GM18858 (cell line): ENCODE data around the gene BRAT1.

Experiments used
- ATAC-seq: cut with Tn5 transposase; IDR thresholded peaks from one replicate; pipeline ENCODE4 v1.9.1; 2021; ENCODE audit not compliant: unreplicated experiment

Gene BRAT1

DNA sequence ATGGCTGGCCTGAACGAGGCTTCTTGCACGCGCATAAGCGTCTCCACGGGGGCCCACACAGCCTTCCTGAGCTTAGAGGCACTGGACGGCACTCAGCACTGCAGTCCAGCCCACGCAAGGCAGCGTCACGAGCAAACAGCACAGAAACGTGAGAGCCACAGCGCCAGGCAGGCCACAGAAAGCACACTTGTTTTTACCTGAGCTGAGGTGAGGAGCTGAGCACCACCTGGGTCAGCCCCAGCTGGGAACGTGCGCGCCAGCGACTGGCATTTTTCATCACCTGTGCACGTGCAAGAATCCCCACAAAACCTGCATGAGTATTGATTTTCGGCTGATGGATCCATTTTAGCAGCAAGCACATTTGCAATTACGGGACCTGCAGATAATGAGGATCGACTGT is 30.1 kb upstream of the BRAT1 start:
- no peak for ATAC-seq

DNA sequence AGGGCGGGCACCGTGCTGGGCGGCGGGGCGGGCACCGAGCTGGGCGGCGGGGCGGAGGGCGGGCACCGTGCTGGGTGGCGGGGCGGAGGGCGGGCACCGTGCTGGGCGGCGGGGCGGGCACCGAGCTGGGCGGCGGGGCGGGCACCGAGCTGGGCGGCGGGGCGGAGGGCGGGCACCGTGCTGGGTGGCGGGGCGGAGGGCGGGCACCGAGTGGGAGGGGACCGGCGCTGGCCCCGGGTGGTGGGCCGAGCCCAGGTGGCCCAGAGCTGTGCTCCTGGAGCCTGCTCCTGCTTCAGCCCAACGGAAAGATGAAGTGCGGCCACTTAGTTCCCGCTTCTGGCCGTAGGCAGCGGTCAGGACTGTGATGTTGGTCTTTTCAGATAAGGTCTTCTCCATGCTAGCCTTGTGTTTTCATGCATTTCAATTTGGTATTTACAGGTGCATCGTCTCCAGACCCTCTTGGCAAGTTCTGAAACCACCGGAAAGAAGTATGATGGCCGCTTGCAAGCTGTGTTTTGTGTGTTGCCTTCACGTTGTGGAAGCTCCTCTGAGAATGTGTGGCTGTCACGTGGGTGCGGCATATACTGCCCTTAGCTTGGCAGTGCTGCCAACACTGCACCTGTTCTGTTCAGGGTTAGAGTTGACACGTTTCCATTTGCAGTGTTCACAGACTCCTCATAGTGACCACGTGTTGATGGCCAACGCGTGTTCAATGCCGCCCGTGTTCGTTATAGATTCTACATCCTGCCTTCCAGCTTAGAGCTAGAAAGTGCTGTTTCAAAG is 28.7 kb upstream of the BRAT1 start:
- no peak for ATAC-seq

DNA sequence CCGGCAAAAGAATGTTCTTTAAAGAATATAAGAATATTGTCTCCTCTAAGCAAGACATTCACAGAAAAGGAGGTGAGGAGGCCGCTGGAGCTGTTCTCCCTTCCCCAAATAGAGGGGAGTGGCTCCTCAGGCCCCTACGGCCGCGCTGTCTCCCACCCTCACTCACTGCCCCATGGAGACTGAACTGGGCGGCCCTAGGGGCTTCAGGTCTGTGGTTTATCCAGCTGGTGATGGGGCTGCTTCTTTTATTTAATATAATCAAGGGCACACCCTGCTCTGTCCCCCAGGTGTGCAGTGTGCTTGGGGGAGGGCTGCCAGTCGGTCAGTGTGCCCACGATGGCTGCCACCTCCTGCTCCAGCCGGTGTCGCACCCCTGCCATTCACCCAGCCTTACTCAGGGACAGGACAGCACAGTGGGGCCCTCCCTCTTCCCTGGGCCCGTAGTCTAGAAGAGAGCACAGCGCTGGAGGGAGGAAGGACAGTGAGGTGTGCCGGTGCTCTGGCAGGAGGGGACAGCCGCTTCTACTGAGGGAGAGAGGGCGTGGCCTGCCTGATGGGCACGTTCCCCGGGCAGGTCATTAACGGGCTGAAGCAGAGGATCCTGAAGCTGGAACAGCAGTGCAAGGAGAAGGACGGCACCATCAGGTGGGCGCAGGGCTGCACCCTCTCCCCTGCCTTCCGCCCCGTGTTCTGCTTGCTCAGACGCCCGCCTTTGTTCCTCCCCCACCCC is 26.8 kb upstream of the BRAT1 start:
- no peak for ATAC-seq

DNA sequence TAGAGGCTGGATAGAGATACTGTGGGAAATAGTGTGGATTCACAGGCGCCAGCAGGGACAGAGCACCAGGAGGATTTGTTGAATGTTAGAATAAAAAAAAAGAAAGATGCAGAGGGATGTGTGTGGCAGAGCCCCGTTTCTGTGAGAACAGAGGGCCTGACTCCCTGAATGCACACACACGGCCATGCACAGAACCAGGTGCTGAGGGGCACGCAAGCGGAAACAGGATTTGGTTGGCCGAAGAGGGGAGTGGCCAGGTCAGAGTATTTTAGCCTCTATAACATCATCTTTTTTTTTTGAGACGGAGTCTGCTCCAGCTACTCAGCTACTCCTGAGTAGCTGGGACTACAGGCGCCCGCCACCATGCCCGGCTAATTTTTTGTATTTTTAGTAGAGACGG is 25.3 kb upstream of the BRAT1 start:
- ATAC-seq = no peak

DNA sequence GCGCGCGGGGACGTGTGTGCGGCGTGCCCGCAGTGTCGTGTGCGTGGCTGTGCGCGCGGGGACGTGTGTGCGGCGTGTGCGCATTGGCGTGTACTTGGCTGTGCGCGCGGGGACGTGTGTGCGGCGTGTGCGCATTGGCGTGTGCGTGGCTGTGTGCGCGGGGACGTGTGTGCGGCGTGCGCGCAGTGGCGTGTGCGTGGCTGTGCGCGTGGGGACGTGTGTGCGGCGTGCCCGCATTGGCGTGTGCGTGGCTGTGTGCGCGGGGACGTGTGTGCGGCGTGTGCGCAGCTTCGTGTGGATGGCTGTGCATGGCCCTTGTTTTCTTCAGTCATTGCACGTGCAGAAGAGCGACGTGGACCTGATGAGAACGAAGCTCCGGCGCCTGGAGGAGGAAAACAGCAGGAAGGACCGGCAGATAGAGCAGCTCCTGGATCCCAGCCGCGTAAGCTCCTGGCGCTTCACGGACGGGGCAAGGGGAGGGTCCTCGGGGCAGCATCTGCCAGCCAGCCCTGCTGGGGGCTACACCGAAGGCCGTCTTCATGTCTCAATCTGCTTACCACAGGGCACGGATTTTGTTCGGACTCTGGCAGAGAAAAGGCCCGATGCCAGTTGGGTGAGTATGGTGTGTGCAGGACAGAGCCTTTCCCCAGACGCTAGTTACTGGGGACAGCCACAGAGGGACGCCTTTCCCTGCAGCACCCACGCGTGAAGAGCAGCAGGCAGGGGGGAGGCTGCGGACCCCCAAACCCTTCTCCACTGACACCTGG is 22.8 kb upstream of the BRAT1 start:
- no peak for ATAC-seq

DNA sequence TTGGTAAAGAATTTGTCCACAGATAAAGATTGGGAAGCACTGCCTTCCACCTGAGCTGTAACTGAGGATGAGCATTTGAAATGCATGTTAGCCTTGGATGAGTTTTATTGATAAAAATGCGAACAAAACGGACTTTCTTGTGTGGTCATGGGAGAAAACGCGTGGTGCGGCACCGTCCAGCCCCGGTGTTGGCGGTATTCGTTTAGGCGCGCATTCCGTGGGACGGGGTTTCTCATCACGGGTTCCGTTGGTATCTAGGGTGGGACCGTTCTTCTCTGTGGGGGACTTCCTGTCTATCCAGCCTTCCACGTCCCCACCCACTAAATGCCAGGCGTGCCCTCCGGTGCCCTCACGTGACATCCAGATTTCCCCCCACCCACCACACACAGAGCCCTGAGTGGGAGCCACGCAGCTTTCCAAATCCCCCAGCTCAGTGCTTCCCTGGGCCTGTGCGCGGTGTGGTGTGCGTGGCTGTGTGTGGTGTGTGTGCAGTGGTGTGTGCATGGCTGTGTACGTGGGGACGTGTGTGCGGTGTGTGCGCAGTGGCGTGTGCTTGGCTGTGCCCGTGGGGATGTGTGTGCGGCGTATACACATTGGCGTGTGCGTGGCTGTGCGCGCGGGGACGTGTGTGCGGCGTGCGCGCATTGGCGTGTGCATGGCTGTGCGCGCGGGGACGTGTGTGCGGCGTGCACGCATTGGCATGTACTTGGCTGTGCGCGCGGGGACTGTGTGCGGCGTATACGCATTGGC is 21.6 kb upstream of the BRAT1 start:
- ATAC-seq = no peak

DNA sequence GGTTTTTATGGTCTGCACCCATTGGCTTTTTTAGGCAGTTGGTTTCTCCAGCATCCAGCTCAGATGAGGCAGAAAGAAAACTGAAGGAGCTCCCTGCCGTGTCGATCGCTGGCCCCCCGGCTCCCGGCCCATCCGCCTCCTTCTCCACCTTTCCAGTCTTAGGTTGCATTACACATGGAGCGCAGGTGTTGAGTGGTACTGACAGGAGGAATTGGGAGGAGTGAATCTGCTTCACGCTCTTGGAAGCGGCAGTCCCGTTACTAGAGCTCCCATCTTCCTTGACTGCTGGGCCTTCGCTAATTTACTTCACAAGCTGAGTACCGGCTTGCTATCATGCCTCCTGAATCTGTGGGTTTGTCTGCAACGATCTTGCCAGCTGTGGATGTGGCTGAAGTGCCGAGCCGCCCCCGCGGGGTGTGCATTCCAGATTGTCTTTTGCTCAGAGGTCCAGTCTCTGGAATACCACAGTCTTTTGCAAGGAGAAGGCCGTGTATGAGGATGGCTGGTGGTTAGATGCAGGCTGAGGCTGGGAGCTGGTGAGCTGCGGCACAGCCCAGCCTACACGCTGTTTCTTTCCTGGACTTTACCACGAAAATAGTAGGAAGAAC is 20.5 kb upstream of the BRAT1 start:
- ATAC-seq = no peak

DNA sequence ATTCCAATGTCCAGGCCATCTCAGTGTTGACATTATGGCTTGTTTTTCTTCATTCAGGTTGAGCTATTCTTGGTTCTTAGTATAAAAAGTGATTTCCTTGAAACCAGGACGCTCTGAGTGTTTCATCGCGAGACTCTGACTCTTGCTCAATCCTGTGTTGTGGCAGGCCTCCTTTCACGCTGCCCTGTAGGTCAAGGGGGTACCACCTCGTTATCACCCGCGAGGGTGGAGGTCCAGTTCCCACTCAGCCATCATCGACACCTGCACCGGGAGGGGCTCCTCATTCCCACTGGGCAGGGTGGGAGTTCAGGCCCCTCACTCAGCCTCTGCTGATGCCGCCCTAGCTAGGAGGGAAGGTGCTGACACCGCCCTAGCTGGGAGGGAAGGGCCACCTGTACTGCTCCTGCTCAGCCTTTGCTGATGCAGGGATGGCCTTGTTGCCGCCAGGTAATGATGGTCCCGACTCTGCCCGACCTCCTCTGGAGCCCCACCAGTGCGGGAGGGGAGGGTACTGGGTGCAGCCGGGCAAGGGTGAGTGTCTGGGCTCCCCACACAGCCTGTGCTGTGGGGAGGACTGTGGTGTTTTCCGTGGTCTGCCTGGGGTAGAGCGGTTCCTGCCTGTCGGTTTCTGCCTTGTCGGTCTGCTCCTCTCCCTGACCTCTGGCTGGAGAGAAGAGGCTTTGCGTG is 19.9 kb upstream of the BRAT1 start:
- ATAC-seq = no peak

DNA sequence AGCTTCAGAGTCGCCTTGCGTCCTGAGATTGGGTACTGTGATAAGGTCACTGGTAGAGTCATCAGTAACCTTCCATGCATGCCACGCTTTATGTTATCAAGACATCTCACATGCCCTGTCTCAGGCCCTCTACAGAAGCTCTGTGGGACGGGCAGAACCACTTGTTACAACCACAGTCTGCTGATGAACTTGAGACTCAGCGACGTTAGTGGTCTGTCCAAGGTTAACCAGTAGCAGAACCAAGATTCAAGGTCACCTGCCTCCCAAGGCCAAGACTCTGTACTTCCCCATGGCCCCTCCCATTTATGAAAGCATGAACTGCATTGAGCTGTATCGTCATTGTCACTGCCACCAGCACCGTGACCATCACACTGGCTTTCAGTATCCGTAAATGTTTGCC is 18.4 kb upstream of the BRAT1 start:
- ATAC-seq = no peak

DNA sequence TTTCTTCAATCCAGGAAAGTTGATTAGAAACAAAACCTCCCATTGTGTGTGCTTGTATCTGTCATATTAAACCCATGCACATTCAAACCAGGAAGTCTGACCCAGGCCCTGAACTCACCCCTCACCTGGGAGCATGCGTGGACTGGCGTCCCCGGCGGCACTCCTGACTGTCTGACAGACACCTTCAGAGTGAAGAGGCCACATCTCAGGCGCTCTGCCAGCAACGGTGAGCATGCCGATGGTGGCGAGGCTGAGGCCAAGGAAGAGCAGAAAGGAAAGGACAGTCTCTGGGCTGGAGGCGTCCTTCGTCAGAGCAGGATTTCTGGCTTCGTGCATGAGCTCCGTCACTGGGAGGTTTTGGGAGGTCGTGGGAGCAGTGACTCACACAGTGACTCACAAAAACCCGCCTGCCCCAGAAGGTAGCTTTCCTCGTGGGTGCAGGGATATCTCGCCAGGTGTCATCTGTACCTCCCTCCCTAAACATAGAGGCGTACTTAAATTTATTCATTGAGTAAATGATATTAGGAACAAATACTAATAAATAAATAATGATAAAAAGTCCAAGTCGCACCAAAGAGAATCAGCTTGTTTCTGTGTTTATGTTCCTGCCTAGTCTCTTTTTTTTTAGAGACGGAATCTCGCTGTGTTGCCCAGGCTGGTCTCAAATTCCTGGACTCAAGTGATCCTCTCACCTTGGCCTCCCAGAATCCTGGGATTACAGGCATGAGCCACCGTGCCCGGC is 16.9 kb upstream of the BRAT1 start:
- no peak for ATAC-seq

DNA sequence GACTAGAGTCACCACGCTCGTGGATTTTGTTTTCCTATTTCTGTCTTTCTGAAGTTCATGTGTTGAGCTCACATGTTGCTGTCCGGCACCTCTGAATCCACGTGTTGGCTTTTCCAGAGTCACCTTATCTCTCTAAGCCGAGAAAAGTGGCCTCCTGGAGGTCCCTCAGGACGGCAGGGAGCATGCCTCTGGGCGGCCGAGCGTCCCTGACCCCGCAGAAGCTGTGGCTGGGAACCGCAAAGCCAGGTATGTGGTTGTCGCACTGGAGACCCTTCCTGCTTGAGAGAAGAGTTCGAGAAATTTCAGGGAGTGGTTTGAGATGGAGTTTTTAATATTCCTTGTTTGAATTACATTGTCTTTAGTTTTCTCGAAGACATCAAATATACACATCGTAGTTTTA is 16.1 kb upstream of the BRAT1 start:
- ATAC-seq = no peak

DNA sequence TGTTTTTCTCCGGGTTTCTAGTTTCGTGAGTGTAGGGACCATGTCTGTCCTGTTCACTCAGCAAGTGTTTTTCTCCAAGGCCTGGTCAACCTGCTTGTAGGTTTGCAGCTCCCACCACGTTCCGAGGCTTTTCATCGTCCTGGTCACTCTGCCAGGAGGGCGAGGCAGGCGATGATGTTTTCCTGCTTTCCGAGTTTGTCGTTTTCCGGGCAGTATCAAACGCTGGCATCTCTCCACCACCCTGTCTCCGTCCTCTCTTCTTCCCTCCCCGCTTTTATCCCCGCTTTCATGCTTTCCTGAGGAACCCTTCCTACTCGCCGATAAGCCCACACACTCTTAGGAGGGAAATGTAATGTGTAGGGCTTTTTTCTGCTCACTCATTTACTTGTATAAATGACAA is 14.7 kb upstream of the BRAT1 start:
- ATAC-seq = no peak

DNA sequence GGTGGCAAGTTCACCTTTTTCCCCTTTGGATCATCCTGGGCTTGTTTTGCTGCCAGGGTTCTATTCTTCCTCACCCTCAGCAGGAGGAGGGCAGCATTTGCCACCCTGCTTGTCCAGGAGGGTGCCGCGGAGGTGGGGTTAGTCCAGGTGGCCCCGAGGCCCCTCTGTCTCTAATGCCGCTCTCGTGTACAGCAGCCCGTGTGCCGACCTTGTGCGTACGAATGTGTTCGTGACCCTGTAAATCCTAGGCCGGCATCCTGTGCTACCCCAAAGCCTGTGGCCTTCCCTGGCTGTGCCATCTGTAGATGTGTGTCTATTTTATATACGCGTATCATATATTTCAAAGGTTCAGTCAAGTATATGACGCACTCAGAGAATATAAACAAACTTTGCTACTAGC is 14.1 kb upstream of the BRAT1 start:
- no peak for ATAC-seq

DNA sequence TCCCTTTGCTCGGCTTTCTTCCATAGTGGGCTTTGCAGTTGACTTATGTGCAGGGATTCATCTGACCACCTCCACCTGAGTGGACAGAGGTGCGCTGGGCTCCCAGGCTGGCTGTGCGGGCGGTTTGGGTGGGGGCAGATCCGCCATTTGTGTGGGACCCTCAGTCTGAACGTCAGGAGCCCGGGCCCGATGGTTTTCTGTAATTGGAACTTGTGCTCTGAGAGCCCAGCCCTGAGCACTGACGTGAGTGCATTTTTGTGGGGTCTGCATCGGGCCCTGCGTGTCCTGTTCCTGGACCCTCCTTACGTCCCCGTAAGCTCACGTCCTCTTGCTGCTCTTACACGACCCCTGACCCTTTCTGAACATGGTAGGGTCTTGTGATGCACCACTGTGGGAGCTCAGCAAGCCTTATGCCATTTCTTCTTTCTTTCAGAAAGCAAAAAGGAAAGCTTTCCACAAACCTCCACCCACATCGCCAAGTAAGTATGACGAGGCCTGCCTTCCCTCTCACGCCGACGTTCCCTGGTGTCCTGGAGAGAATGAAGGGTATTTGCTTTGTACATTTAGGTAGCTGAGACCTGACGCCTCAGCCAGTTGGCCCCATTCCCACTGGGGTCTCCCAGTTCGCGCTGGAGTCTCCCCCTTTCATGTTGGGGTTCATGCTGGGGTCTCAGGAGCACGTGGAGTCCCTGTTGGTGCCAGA is 13.3 kb upstream of the BRAT1 start:
- no peak for ATAC-seq

DNA sequence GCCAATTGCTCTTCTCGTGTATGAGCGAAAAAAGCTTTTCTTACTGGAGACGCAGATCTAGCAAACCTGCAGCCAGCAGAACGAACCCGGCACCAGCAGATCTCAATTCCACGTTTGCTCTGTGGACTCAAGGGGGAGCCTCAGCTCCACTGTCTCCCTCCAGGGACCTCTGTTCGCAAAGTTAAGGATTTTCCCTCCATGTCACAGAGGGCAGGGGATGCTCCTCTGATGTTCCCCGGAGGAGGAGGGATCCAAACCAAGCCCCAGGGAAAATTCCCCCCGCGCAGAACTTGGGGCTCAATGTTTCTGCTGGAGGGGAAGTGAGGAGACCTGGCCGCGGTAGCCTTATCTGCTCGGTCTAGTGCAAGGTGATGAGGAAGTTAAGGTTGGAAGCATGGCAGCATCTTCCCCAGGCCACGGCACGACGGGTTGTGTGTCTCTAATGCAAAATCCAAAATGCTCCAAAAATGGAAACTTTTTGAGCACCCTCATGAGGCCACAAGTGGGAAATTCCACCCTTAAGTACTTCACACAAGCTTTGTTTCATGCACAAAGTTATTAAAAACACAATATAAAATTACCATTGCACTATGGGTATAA is 12.5 kb upstream of the BRAT1 start:
- ATAC-seq = no peak

DNA sequence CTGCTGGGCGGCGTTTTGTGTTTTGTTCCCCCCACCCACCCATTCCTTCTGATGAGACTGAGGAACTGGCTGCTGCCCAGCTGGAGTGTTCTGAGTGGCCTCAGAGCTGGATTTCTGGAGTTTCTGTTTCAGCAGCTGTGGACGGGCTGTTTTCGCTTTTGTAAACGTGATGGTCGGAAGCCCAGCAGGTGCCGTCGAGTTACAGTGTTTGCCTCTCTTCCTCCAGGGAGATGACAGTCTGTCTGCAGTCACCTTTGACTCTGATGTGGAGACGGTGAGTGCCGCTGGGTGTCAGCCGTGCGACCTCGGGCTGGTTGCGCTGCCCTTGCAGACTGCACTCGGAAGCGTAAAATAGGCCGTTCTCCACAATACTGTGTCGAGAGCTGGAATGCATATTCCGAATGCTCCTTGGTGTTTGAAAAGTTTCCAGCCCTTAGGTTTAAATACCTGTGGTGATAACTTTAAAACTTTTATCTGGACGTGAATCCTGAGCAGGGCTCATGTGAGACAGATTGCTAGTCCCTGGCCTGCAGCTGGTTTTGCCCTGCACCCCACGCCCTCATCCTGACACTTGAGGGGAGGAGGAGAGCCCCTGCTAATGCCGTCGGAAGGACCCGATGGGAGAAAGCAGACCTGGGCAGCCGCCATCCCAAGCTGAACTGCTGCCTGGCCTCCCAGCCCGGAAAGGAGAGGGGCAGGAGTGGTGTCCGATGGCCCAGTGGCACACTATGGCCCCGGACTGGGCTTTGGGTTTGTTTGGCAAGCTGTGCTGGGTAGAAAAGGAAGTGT is 11.8 kb upstream of the BRAT1 start:
- peak; percentile 82 for ATAC-seq

DNA sequence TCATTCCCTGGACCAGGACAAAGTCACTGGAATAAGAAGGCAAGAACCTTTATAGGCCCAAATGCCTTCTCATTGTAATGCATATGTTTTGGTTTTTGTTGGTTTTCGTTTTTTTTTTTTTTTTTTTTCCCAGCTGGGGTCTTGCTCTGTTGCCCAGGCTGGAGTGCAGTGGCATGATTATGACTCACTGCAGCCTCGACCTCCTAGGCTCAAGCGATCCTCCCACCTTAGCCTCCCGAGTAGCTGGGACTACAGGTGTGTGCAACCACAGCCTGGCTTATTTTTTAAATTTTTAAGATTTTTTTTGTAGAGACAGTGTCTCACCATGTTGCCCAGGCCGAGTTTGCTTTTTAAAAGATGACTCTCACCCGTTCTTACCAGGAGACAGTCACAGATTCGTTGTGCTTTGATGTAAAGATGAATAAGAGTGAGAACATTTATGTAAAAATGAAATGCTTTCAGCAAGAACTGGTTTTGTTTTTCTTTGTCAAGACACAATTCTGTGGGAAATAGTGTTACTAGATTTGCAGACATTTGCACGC is 11.1 kb upstream of the BRAT1 start:
- ATAC-seq = peak; percentile 29
